GM13976 (cell line): ENCODE data around the gene PLPP4.

ENCODE experiments used
- DNase-seq: peaks from one replicate; pipeline ENCODE4 v3.0.0; 2012; ENCODE audit warnings: low spot score
- CTCF ChIP-seq: IDR thresholded peaks from 2 replicates; pipeline ENCODE4 v1.5.1; 2012; ENCODE audit warnings: borderline replicate concordance, mild to moderate bottlenecking; ENCODE audit not compliant: insufficient read depth; ENCODE audit errors: extremely low read depth, missing control alignments, control extremely low read depth
- in situ Hi-C: fragments of 300-500 bp; cut with MboI; formaldehyde crosslinking; loops from one replicate; pipeline ENCODE4 v1.12.0; 2022; ENCODE audit warnings: low sequenced_read_pairs, mixed read lengths, inconsistent platforms; ENCODE audit not compliant: unreplicated experiment

The PLPP4 gene

GRCh38 chr10:120607710-120608703 lies 151.0 kb downstream of the PLPP4 start:
- in situ Hi-C loops = no loop called here
- no peak for DNase-seq
- no peak for TF ChIP-seq CTCF

DNA sequence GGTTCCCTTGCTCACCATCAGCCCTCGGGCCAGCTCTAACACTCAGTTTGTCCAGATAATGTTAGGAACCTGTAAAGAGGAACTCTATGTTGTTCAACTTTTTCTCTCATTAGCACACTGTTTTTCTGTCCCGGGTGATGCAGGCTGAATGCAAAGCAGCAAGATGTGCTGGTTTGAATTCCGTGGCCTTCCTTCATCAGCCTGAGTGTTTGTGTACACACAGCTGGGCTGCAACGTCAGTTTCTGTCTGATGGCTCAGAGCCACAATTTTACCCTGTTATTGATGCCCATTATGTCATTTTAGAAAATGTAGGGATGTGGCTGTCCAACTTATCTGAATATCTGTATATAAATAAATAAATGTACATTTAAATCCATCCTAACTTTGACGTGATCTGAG lies 152.0 kb downstream of the PLPP4 start:
- in situ Hi-C loops = no loop called here
- no peak for DNase-seq
- TF ChIP-seq CTCF = no peak

- in situ Hi-C loops = no loop called here
Measured at GRCh38 chr10:120610791-120611190, 153.8 kb downstream of the PLPP4 start.

DNA sequence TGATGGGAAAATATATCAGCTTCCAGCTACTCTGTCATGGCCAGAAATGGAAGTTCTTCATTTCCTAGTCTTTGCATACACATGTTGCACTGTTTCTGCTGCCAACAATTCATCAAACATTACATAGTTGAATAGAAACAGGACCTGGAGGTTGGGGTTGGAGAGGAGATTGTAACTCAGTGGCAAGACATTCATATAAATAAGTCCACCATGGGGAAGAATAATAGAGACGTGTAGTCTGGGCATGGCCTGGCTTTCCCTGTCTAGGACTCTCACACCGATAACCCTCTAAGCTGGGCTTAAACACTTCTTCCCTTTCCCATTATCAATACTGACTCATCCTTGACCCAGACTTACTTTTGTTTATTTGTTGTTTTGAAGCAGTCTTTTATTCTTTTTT lies 155.7 kb downstream of the PLPP4 start:
- no peak for DNase-seq
- in situ Hi-C loops = no loop called here
- TF ChIP-seq CTCF = no peak

More at GRCh38 chr10:120610791-120611190, 153.8 kb downstream of the PLPP4 start:
- DNase-seq = no peak
- TF ChIP-seq CTCF = no peak

DNA sequence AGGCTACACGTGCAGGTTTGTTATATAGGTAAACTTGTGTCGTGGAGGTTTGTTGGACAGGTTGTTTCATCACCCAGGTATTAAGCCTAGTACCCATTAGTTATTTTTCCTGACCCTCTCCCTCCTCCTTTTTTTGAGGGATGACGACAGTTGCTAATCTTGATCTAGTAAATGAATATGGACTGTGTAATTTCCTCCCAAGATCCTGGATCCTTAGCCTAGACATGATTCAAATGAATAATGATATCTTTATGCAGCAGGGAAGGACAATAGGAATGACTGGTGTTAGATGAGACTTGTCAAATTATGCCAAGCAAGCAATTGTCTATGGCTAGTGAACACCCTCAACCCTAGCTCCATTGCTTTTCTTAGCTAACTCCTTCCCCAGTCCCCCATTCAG lies 156.2 kb downstream of the PLPP4 start:
- in situ Hi-C loops = no loop called here
- TF ChIP-seq CTCF = no peak
- no peak for DNase-seq

GRCh38 chr10:120614680-120615079 lies 157.7 kb downstream of the PLPP4 start:
- TF ChIP-seq CTCF = no peak
- in situ Hi-C loops = no loop called here
- DNase-seq = no peak
